ENCODE results near the gene EIF6.

- no peak for TF ChIP-seq POLR2AphosphoS5 (IDR thresholded peaks at IDR 0.05)
- no peak for TF ChIP-seq EZH2 (IDR thresholded peaks at IDR 0.05; ENCODE audit: borderline replicate concordance, insufficient read depth, low read length, poor library complexity, severe bottlenecking)
- no peak for TF ChIP-seq RAD21 (conservative IDR thresholded peaks at IDR 0.05)
- no peak for TF ChIP-seq CTCF (IDR thresholded peaks at IDR 0.05; ENCODE audit: poor library complexity, severe bottlenecking)
- TF ChIP-seq MXI1 (conservative IDR thresholded peaks at IDR 0.05; ENCODE audit: poor library complexity, severe bottlenecking): no peak
These were observed 4.9 kb downstream of the EIF6 start for GRCh38 chr20:35279533-35280174.

Data from neural cell (in vitro differentiated cells).